ENCODE data around the gene PTCH1.

GRCh38 chr9:95479330-95479729 is 37.4 kb downstream of the PTCH1 start:
- TF ChIP-seq, protein P1, sequence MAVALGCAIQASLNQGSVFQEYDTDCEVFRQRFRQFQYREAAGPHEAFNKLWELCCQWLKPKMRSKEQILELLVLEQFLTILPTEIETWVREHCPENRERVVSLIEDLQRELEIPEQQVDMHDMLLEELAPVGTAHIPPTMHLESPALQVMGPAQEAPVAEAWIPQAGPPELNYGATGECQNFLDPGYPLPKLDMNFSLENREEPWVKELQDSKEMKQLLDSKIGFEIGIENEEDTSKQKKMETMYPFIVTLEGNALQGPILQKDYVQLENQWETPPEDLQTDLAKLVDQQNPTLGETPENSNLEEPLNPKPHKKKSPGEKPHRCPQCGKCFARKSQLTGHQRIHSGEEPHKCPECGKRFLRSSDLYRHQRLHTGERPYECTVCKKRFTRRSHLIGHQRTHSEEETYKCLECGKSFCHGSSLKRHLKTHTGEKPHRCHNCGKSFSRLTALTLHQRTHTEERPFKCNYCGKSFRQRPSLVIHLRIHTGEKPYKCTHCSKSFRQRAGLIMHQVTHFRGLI (tag by site-specific recombination; IDR thresholded peaks at IDR 0.05) = no peak
- TF ChIP-seq KLF10 (tag by site-specific recombination; IDR thresholded peaks at IDR 0.05) = no peak
- no peak for TF ChIP-seq PBX3 (CRISPR knock-in tag; IDR thresholded peaks at IDR 0.05)
- TF ChIP-seq ZBTB21 (tag by site-specific recombination; IDR thresholded peaks at IDR 0.05) = no peak
- no peak for TF ChIP-seq MZF1 (tag by site-specific recombination; IDR thresholded peaks at IDR 0.05; ENCODE audit: borderline replicate concordance)
- TF ChIP-seq, protein P2, sequence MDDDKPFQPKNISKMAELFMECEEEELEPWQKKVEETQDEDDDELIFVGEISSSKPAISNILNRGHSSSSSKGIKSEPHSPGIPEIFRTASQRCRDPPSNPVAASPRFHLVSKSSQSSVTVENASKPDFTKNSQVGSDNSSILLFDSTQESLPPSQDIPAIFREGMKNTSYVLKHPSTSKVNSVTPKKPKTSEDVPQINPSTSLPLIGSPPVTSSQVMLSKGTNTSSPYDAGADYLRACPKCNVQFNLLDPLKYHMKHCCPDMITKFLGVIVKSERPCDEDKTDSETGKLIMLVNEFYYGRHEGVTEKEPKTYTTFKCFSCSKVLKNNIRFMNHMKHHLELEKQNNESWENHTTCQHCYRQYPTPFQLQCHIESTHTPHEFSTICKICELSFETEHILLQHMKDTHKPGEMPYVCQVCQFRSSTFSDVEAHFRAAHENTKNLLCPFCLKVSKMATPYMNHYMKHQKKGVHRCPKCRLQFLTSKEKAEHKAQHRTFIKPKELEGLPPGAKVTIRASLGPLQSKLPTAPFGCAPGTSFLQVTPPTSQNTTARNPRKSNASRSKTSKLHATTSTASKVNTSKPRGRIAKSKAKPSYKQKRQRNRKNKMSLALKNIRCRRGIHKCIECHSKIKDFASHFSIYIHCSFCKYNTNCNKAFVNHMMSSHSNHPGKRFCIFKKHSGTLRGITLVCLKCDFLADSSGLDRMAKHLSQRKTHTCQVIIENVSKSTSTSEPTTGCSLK (tag by site-specific recombination; IDR thresholded peaks at IDR 0.05) = no peak
- TF ChIP-seq REST (tag by site-specific recombination; IDR thresholded peaks at IDR 0.05) = no peak
- TF ChIP-seq ZNF549 (tag by site-specific recombination; IDR thresholded peaks at IDR 0.05) = no peak
- TF ChIP-seq ZIC2 (tag by site-specific recombination; IDR thresholded peaks at IDR 0.05) = no peak
- TF ChIP-seq ZNF138 (tag by site-specific recombination; IDR thresholded peaks at IDR 0.05; ENCODE audit: borderline replicate concordance) = no peak
- TF ChIP-seq, protein P3, sequence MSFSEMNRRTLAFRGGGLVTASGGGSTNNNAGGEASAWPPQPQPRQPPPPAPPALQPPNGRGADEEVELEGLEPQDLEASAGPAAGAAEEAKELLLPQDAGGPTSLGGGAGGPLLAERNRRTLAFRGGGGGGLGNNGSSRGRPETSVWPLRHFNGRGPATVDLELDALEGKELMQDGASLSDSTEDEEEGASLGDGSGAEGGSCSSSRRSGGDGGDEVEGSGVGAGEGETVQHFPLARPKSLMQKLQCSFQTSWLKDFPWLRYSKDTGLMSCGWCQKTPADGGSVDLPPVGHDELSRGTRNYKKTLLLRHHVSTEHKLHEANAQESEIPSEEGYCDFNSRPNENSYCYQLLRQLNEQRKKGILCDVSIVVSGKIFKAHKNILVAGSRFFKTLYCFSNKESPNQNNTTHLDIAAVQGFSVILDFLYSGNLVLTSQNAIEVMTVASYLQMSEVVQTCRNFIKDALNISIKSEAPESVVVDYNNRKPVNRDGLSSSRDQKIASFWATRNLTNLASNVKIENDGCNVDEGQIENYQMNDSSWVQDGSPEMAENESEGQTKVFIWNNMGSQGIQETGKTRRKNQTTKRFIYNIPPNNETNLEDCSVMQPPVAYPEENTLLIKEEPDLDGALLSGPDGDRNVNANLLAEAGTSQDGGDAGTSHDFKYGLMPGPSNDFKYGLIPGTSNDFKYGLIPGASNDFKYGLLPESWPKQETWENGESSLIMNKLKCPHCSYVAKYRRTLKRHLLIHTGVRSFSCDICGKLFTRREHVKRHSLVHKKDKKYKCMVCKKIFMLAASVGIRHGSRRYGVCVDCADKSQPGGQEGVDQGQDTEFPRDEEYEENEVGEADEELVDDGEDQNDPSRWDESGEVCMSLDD (tag by site-specific recombination; IDR thresholded peaks at IDR 0.05) = no peak

Data from HEK293 (cell line).